Colonic mucosa (tissue), 4 donors: ENCODE measurements around the gene SHROOM4. TPM values are rescaled to one million over a fixed set of nuclear protein-coding genes. Genes with fewer than 3 reads are reported as not detected.

ENCODE experiments used
- DNase-seq: peaks from one replicate; pipeline ENCODE4 v3.0.0-alpha.2; 2020
- H3K27ac ChIP-seq: fragments of 200-600 bp; one replicate; pipeline ENCODE4 v1.8.0; 2021
- H3K27me3 ChIP-seq: fragments of 200-600 bp; one replicate; pipeline ENCODE4 v1.8.0; 2021
- H3K36me3 ChIP-seq: fragments of 200-600 bp; one replicate; pipeline ENCODE4 v1.8.0; 2021
- H3K4me1 ChIP-seq: fragments of 200-600 bp; one replicate; pipeline ENCODE4 v1.8.0; 2021; ENCODE audit warnings: mild to moderate bottlenecking
- H3K4me3 ChIP-seq: fragments of 200-600 bp; one replicate; pipeline ENCODE4 v1.8.0; 2021
- H3K9ac ChIP-seq, 2 donors: one replicate each; pipeline ENCODE4 v1.7.0; 2013; ENCODE audit warnings: control low read depth in 2 of 2, low read depth in 2 of 2, low read length in 2 of 2
- H3K9me3 ChIP-seq: fragments of 200-600 bp; one replicate; pipeline ENCODE4 v1.8.0; 2021
- CTCF ChIP-seq: fragments of 200-600 bp; IDR thresholded peaks from one replicate; pipeline ENCODE4 v1.8.0; 2022; ENCODE audit warnings: antibody characterized with exemption, mild to moderate bottlenecking
- intact Hi-C: fragments of 100-400 bp; cut with DNase I; formaldehyde crosslinking; loops from one replicate; pipeline ENCODE4 v1.14.1; 2022
- total RNA-seq, 2 donors: library from RNA; stranded (reverse); fragmentation: NEBNext Ultra II Directional in 1 of 2; extraction: Animal tissue kit (Norgen Biotek cat#: 25700) in 1 of 2; gene quantifications; one replicate each; pipeline ENCODE4 v1.2.1, GENCODE V29; 2021
- donor health status: healthy.
- donor health status: DM: no; HTN: no; CAD: no.
- donor health status: DM: no; HTN: no; CAD: no.

Gene SHROOM4
- total RNA-seq, 2 donors from 2014 or later = 2.2 to 3.3 TPM

DNA sequence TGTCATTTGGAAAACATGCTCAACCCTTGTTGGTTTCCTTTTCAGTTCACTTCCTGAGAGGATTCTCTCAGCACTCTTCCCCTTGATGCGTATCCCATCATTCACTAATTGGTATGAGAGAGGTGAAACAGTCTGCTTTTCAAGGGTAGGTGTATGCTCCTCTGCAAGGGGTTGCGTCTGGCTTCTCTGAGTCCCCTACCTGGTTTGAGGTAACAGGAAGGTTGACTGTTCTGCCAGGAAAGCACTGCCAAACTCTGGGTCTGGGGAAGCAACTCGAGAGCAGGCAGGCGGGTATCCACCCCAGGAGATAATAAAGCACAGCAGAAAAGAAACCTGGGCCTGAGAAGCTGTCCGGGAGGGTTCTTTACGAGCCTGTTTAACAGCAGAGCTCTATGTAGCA, 101.2 kb downstream of the SHROOM4 start:
- Histone ChIP-seq H3K9me3 (no peaks in the 10 kb centered on the region), H3K9ac (no peak overlapping the region), H3K27me3 (peaks cover 2% of the 10 kb centered on the region), H3K27ac (no peak overlapping the region), H3K4me1 (no peaks in the 10 kb centered on the region), H3K4me3 (no peak overlapping the region), H3K36me3 (no peaks in the 10 kb centered on the region)
- no peak for DNase-seq
- no peak for TF ChIP-seq CTCF
- intact Hi-C loops = no loop called here

- Histone ChIP-seq H3K27me3 (peaks cover 2% of the 10 kb centered on the region), H3K27ac (no peak overlapping the region), H3K9ac (no peak overlapping the region), H3K4me3 (no peak overlapping the region), H3K4me1 (no peaks in the 10 kb centered on the region), H3K36me3 (no peaks in the 10 kb centered on the region), H3K9me3 (no peaks in the 10 kb centered on the region)
- intact Hi-C loops = no loop called here
- TF ChIP-seq CTCF = no peak
- no peak for DNase-seq
Observed at GRCh38 chrX:50711907-50712306, 102.1 kb downstream of the SHROOM4 start.

GRCh38 chrX:50707955-50708699, 105.9 kb downstream of the SHROOM4 start:
- TF ChIP-seq CTCF = no peak
- no peaks in the 10 kb centered on the region for H3K9me3 ChIP-seq
- peaks cover 2% of the 10 kb centered on the region for H3K27me3 ChIP-seq
- no peak overlapping the region for H3K27ac ChIP-seq
- DNase-seq = no peak
- no peak overlapping the region for H3K4me3 ChIP-seq
- H3K9ac ChIP-seq = no peak overlapping the region
- intact Hi-C loops = no loop called here
- no peaks in the 10 kb centered on the region for H3K36me3 ChIP-seq
- H3K4me1 ChIP-seq = no peaks in the 10 kb centered on the region

- no peak for TF ChIP-seq CTCF
- H3K4me3 ChIP-seq = no peak overlapping the region
- no peak overlapping the region for H3K9ac ChIP-seq
- no peak overlapping the region for H3K27ac ChIP-seq
- no peaks in the 10 kb centered on the region for H3K27me3 ChIP-seq
- H3K9me3 ChIP-seq = no peaks in the 10 kb centered on the region
- no peaks in the 10 kb centered on the region for H3K36me3 ChIP-seq
- H3K4me1 ChIP-seq = no peaks in the 10 kb centered on the region
- intact Hi-C loops = no loop called here
- DNase-seq = no peak
Observed at GRCh38 chrX:50707405-50707804, 106.6 kb downstream of the SHROOM4 start.

- H3K9ac ChIP-seq = no peak overlapping the region
- DNase-seq = no peak
- H3K27me3 ChIP-seq = no peaks in the 10 kb centered on the region
- intact Hi-C loops = no loop called here
- no peak for TF ChIP-seq CTCF
- no peaks in the 10 kb centered on the region for H3K9me3 ChIP-seq
- H3K27ac ChIP-seq = no peak overlapping the region
- no peaks in the 10 kb centered on the region for H3K36me3 ChIP-seq
- no peaks in the 10 kb centered on the region for H3K4me1 ChIP-seq
- H3K4me3 ChIP-seq = no peak overlapping the region
Observed at GRCh38 chrX:50705042-50705441, 109.0 kb downstream of the SHROOM4 start.
